ENCODE data around the gene TRIM66. TPM values are rescaled to one million over a fixed set of nuclear protein-coding genes. Genes with fewer than 3 reads are reported as not detected.

The TRIM66 gene
- total and polyA plus RNA-seq, 2 experiments from 2014 or later, result 1.0 to 3.3 TPM

GRCh38 chr11:8661001-8661795 lies 21.3 kb downstream of the TRIM66 start:
- Mint-ChIP-seq H3K9me3 (no peaks in the 10 kb centered on the region), H3K36me3 (ENCODE audit: low read depth) (no peaks in the 10 kb centered on the region), H3K27ac (no peak overlapping the region), H3K4me3 (no peak overlapping the region), H3K27me3 (ENCODE audit: insufficient read depth, low read depth, poor library complexity) (peaks cover 5% of the 10 kb centered on the region), H3K4me1 (peaks cover 19% of the 10 kb centered on the region)
- no peak overlapping the region for H3K4me3 ChIP-seq
- H3K79me2 ChIP-seq (replicated peaks; ENCODE audit: insufficient read depth), result no peaks in the 10 kb centered on the region
- no peaks in the 10 kb centered on the region for H3K9me2 ChIP-seq (ENCODE audit: insufficient read depth)
- no peak overlapping the region for H3K27ac ChIP-seq (ENCODE audit: low read depth)
- H3K27me3 ChIP-seq (ENCODE audit: insufficient read depth), result no peaks in the 10 kb centered on the region
- no peaks in the 10 kb centered on the region for H3F3A ChIP-seq (replicated peaks; ENCODE audit: low read depth)
- H2AFZ ChIP-seq, result no peak overlapping the region
- ATAC-seq (no peak), DNase-seq (ENCODE audit: low spot score) (no peak)
- no peaks in the 10 kb centered on the region for H4K20me1 ChIP-seq (replicated peaks; ENCODE audit: insufficient read depth)
- peaks cover 4% of the 10 kb centered on the region; the same call in 1 of the 2 replicates for H3K4me1 ChIP-seq (ENCODE audit: insufficient read depth)
- no peaks in the 10 kb centered on the region for H3K36me3 ChIP-seq (ENCODE audit: insufficient read depth)
- H3K4me2 ChIP-seq, result no peak overlapping the region
- TF ChIP-seq JUNB (IDR thresholded peaks at IDR 0.05; ENCODE audit: unreplicated experiment), result no peak
- TF ChIP-seq ZNF114 (CRISPR knock-in tag; IDR thresholded peaks at IDR 0.05), result no peak
- no peak for TF ChIP-seq POLR2AphosphoS5 (IDR thresholded peaks at IDR 0.05; ENCODE audit: low read depth)
- TF ChIP-seq EZH2 (IDR thresholded peaks at IDR 0.05; ENCODE audit: low read depth, unreplicated experiment), result no peak
- TF ChIP-seq STAT1 (IDR thresholded peaks at IDR 0.05; ENCODE audit: unreplicated experiment), result no peak
- TF ChIP-seq, protein P1, sequence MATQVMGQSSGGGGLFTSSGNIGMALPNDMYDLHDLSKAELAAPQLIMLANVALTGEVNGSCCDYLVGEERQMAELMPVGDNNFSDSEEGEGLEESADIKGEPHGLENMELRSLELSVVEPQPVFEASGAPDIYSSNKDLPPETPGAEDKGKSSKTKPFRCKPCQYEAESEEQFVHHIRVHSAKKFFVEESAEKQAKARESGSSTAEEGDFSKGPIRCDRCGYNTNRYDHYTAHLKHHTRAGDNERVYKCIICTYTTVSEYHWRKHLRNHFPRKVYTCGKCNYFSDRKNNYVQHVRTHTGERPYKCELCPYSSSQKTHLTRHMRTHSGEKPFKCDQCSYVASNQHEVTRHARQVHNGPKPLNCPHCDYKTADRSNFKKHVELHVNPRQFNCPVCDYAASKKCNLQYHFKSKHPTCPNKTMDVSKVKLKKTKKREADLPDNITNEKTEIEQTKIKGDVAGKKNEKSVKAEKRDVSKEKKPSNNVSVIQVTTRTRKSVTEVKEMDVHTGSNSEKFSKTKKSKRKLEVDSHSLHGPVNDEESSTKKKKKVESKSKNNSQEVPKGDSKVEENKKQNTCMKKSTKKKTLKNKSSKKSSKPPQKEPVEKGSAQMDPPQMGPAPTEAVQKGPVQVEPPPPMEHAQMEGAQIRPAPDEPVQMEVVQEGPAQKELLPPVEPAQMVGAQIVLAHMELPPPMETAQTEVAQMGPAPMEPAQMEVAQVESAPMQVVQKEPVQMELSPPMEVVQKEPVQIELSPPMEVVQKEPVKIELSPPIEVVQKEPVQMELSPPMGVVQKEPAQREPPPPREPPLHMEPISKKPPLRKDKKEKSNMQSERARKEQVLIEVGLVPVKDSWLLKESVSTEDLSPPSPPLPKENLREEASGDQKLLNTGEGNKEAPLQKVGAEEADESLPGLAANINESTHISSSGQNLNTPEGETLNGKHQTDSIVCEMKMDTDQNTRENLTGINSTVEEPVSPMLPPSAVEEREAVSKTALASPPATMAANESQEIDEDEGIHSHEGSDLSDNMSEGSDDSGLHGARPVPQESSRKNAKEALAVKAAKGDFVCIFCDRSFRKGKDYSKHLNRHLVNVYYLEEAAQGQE (IDR thresholded peaks at IDR 0.05; ENCODE audit: unreplicated experiment), result no peak
- no peak for TF ChIP-seq EZH2phosphoT487 (IDR thresholded peaks at IDR 0.05; ENCODE audit: unreplicated experiment)
- TF ChIP-seq, protein P2, sequence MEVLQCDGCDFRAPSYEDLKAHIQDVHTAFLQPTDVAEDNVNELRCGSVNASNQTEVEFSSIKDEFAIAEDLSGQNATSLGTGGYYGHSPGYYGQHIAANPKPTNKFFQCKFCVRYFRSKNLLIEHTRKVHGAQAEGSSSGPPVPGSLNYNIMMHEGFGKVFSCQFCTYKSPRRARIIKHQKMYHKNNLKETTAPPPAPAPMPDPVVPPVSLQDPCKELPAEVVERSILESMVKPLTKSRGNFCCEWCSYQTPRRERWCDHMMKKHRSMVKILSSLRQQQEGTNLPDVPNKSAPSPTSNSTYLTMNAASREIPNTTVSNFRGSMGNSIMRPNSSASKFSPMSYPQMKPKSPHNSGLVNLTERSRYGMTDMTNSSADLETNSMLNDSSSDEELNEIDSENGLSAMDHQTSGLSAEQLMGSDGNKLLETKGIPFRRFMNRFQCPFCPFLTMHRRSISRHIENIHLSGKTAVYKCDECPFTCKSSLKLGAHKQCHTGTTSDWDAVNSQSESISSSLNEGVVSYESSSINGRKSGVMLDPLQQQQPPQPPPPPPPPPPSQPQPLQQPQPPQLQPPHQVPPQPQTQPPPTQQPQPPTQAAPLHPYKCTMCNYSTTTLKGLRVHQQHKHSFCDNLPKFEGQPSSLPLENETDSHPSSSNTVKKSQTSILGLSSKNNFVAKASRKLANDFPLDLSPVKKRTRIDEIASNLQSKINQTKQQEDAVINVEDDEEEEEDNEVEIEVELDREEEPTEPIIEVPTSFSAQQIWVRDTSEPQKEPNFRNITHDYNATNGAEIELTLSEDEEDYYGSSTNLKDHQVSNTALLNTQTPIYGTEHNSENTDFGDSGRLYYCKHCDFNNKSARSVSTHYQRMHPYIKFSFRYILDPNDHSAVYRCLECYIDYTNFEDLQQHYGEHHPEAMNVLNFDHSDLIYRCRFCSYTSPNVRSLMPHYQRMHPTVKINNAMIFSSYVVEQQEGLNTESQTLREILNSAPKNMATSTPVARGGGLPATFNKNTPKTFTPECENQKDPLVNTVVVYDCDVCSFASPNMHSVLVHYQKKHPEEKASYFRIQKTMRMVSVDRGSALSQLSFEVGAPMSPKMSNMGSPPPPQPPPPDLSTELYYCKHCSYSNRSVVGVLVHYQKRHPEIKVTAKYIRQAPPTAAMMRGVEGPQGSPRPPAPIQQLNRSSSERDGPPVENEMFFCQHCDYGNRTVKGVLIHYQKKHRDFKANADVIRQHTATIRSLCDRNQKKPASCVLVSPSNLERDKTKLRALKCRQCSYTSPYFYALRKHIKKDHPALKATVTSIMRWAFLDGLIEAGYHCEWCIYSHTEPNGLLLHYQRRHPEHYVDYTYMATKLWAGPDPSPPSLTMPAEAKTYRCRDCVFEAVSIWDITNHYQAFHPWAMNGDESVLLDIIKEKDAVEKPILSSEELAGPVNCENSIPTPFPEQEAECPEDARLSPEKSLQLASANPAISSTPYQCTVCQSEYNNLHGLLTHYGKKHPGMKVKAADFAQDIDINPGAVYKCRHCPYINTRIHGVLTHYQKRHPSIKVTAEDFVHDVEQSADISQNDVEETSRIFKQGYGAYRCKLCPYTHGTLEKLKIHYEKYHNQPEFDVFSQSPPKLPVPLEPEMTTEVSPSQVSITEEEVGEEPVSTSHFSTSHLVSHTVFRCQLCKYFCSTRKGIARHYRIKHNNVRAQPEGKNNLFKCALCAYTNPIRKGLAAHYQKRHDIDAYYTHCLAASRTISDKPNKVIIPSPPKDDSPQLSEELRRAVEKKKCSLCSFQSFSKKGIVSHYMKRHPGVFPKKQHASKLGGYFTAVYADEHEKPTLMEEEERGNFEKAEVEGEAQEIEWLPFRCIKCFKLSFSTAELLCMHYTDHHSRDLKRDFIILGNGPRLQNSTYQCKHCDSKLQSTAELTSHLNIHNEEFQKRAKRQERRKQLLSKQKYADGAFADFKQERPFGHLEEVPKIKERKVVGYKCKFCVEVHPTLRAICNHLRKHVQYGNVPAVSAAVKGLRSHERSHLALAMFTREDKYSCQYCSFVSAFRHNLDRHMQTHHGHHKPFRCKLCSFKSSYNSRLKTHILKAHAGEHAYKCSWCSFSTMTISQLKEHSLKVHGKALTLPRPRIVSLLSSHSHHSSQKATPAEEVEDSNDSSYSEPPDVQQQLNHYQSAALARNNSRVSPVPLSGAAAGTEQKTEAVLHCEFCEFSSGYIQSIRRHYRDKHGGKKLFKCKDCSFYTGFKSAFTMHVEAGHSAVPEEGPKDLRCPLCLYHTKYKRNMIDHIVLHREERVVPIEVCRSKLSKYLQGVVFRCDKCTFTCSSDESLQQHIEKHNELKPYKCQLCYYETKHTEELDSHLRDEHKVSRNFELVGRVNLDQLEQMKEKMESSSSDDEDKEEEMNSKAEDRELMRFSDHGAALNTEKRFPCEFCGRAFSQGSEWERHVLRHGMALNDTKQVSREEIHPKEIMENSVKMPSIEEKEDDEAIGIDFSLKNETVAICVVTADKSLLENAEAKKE (CRISPR knock-in tag; IDR thresholded peaks at IDR 0.05), result no peak
